GM18867 (cell line): ENCODE data around the gene CTRL.

ENCODE experiments used
- ATAC-seq: cut with Tn5 transposase; IDR thresholded peaks from one replicate; pipeline ENCODE4 v1.9.1; 2021; ENCODE audit warnings: mild to moderate bottlenecking, moderate library complexity; ENCODE audit not compliant: unreplicated experiment

CTRL gene

DNA sequence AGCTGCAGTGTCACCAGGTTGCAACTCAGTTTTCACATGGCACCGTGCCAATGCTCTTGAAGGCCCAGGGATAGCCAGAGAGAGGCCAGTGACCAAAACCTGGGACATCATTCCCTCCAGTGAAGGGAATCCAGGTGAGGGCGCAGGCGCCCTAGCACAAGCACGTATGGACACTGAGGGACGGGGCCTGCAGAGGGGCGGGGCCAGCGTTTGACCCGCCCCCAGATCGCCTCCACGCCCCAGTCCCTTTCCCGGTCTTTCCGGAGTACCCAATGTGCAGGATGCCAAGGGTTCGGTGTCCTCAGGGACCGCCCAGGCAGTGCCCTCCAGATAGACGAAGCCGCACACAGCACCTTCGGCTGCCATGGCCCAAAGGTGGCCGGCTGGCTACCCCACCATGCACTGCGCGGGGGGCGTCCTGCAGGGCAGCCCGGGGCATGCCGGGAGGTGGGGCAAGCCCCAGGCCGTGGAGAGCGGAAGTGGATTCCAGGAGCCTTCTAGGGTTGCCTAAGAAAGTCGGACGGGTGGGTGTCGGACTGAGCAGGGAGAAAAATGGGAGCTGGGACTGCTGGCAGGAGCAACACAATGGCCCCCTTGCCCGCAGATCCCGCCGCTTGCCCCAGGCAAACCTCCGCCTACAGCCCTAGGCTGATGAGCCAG, 32.1 kb upstream of the CTRL start:
- no peak for ATAC-seq

DNA sequence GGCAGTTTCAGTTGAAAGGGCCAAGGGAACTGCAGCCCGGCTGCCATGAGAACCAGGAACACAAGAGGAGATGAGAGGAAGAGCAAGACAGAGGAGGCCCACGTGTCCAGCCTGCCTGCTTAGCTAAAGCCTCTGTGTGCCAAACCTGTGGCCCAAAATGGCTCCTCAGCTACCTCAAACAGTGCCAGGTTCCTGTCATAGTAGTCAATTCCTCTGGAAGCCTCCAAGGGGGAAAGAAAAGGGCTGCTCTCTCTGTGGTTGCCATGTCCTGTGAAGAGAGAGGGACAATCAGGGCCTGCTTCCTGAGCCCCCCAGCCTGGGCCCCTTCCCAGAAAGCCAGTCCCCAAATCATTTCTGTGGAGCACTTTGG, 31.6 kb upstream of the CTRL start:
- ATAC-seq = no peak

DNA sequence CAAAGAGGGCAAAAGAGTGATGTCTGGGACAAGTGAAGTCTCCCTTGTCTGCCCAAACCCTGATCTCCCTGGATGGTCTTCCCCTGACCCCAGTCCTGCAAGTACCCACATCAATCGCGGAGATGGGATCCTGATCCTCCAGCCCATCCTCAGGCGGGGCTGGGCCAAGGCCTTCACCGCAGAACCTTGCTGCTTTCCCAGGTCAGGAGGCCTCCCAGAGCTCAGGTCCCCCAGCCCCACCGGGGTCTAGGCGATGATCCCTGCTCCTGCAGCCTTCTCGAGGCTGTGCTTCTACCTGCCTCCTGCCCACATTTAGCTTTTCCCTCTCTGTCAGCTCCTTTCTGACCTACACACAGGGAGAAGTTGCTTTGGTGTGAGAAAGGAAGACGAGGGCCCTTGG, 30.5 kb upstream of the CTRL start:
- ATAC-seq = no peak

- ATAC-seq = no peak
These were observed 29.9 kb upstream of the CTRL start for GRCh38 chr16:67961551-67961957.

GRCh38 chr16:67959536-67960329, 28.1 kb upstream of the CTRL start:
- ATAC-seq = no peak

DNA sequence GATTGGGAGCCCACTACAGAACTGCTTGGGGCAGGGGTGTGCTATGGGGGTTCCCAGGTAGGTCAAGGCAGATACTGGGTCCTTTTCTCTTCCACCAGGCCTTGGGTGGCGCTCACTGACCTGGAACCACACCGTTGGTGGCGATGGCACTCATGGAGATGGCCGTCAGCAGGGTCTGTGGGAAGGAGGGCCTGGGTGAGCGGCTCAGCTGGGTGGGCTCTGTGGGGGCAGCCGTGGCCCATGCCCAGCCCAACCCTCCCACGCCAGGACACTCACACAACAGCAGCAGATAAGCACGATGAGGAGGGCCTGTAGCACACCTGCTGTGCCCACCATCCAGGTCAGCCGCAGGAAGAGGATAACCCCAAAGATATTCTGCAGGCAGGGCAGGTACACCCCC, 26.0 kb upstream of the CTRL start:
- no peak for ATAC-seq

- no peak for ATAC-seq
These were observed 22.9 kb upstream of the CTRL start for GRCh38 chr16:67954421-67955196.

GRCh38 chr16:67953641-67954375, 22.1 kb upstream of the CTRL start:
- no peak for ATAC-seq

GRCh38 chr16:67951485-67951884, 19.8 kb upstream of the CTRL start:
- ATAC-seq = no peak

DNA sequence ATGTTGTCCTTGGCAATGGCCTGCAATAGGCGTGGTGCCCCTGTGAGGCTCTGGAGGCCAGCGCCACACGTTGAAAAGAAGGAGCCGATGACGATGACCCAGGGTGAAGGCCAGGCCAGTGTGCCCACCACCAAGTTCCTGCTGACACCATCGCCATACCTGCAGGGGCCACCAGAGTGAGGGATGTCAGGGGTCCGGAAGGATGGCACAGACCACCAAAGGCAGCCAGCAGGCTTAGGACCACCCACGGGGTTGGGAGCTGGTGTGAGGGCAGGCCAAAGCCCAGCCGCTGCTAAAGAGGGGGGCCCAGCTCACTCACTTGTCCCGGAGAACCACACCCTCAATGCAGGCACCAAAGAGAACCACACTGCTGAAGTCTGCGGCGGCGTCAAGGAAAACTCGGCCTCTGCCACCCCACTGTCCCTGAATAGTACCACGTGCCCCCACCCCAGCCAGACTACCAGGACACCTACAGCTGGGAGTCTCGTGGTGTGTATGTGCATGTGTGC, 18.7 kb upstream of the CTRL start:
- ATAC-seq = no peak

DNA sequence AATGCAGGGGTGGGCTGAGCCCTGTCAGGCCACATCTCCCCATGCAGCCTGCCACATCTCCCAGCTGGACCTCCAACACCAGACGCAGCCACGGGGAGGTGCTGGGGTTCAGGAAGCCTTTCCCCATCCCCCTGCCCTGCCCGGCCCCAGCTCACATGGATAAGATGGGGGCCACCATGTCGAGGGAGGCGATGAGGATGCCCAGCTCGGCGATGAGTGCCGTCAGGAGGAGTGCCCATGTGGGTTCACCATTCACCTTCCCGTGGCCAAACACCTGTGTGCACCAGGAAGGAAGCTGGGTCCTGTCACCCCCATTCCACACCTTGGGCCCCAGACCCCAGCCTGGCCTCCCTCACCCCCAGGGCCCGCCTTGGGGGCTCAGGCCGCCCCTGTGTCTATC, 18.0 kb upstream of the CTRL start:
- ATAC-seq = no peak

- no peak for ATAC-seq
These were observed 16.4 kb upstream of the CTRL start for GRCh38 chr16:67948015-67948414.

- ATAC-seq = no peak
These were observed 15.4 kb upstream of the CTRL start for GRCh38 chr16:67946966-67947558.

DNA sequence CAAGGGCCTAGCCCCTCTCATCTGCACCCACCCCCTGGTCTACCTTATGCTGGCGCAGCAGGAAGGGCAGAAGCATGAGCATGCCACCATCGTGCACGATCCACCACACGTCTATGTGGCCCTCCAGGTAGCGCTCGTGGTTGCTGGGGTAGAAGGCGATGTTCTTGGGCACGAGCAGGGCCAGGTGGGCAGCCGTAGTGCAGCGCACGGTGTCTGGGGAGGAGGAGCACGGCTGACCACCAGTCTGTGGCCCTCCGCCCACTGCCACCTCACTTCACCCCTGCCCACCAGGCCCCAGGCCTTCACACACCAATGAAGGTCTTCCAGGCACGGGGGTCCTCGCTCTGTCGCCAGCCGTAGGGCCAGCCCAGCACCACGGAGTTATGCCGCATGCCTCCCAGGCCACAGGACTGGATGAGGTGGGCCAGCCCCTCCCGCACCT, 14.5 kb upstream of the CTRL start:
- no peak for ATAC-seq

- ATAC-seq = no peak
These were observed 13.8 kb upstream of the CTRL start for GRCh38 chr16:67945392-67945933.

DNA sequence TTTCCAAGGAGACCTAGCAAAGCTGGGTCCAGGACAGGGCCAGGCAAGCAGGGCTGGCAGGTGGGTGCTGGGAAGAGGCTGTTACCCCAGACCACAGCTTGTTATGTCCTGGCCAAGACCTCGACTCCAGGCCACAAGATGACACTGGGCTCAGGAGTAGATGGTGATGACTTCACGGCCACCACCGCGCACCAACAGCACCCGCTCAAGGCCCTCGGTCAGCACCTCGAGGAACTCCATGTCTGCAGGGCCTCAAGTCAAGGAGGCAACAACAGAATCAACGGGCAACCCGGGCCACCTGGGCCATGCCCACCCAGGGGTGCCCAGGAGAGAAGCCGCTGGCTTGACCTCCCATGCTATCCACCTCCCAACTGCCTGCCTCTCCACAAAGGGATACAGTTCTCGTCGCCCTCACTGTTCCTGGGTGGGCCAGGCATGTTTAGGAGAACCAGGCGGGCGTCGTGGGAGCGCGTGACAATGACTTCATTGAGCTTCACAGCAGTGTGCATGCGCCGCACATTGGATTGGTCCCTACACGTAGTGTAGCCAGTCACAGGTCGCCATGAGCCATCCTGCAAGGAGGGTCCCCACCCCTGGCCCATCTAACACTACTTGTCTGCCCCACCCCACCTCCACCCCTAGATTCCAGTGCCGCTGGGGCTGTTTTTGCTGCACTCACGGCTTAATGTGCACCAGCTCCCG, 13.2 kb upstream of the CTRL start:
- no peak for ATAC-seq

DNA sequence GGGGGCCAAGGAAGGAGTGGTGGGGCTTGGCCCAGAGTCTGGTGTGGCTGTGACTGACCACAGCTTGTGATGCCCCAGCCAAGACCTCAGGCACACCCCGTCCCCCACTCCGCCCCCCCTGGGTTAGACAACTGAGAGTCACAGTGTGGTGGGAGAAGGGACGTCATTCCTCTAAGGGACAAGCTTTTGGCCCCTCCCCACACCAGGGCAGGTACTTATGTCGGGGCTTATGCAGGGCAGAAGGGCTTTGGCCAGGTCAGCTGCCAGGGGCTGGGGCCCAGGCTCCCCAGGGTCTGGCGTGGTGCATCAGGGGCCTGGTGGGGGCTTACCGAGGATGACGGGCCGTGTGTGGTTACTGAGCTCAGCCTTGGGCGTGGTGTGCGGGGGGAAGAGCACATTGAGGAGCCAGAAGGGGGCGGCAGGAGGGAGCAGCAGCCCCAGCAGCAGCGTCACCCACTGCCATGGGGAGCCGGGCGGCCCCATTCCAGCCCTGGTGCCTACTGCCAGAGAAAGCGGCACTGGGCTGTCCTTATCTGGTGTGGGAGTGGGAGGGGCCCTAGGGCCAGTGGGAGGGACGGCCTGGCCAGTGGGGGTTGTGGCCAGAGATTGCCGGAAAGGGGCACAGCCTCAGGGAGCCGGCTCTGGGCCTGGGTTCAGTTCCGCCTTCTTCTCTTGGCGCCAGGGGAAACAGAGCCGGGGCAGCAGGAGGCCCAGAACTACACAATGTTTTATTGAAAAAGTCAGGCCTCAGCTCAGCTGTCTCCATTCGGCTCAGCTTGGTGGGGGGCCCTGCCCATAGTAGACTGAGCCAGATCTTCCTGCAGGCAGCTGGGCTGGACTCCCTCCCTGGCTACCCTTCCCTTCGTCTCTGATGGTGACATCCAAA, 12.2 kb upstream of the CTRL start, which contains the start of gene LCAT:
TSS of gene LCAT (minus strand) at position 502 of the 886 bp plus-strand sequence. CDS start at position 483, 19 bp downstream.
- no peak for ATAC-seq

DNA sequence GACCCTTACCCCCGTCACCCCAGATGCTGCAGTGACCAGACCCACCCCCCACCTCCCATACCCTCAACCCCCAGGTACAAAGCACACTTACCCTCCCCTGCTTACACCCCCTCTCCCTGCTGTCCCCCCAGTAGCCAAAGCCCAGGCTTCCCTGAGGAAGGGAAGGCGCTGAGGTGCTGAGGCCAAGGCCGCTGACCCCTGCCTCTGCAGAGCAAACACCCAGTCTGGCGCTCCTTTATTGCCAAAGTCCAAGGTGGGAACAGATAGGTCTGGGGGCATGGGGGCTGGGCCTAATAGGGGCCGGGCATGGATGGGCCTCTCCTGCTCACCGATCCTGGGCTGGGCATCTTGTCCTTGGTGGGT, 11.6 kb upstream of the CTRL start:
- ATAC-seq = no peak
